ENCODE measurements around the gene LRBA.
A peak's percentile ranks its signal among the peaks of the same experiment; 100 is the strongest.
"Not testable (repeated sequence)": the region's sequence is repeated elsewhere in the genome, so short reads cannot be mapped to it uniquely, and the experiment has no call there.

Gene LRBA

DNA sequence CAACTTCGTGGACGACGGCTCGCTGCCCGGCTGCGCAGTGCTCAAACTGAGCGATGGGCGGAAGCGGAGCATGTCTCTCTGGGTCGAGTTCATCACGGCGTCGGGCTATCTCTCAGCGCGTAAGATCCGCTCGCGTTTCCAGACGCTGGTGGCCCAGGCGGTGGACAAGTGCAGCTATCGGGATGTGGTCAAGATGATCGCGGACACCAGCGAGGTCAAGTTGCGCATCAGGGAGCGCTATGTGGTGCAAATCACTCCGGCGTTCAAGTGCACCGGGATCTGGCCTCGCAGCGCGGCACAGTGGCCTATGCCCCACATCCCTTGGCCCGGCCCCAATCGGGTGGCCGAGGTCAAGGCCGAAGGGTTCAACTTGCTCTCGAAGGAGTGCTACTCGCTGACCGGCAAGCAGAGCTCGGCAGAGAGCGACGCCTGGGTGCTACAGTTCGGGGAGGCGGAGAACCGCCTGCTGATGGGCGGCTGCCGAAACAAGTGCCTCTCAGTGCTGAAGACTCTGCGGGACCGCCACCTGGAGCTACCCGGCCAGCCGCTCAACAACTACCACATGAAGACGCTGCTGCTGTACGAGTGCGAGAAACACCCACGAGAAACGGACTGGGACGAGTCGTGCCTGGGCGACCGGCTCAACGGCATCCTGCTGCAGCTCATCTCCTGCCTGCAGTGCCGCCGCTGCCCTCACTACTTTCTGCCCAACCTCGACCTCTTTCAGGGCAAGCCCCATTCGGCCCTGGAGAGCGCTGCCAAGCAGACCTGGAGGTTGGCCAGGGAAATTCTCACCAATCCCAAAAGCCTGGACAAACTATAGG is 431.6 kb downstream of the LRBA start:
- no peak for DNase-seq

- no peak for DNase-seq
Observed at GRCh38 chr4:150582873-150583286, 432.2 kb downstream of the LRBA start.

- DNase-seq: no peak
Observed at GRCh38 chr4:150582146-150582872, 432.8 kb downstream of the LRBA start, which contains the start of gene MAB21L2. Gene MAB21L2 (plus strand): TSS chr4:150582151. CDS start chr4:150583030, 879 bp downstream.

DNA sequence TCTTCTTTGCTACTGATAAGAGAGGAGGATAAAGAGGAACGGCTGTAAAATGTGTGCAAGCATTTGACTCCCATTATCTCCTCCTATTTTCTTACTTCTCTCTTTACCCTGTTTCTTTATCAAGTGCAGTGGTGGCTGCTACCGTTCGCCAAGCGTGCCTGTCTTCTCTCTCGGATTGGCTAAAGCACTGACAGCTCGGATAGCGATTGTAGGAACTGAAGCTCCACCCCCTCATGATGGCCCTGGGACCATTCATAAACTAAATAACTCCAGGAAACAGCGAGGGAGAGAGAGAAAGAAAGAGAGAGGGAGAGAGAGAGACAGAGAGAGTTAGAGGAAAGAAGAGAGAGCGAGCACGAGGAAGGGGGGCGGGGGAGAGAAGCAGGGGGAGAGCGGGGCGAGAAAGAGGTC is 433.4 kb downstream of the LRBA start:
- no peak for DNase-seq

GRCh38 chr4:150581056-150581605 is 434.0 kb downstream of the LRBA start:
- DNase-seq: no peak

- no peak for DNase-seq
Observed at GRCh38 chr4:150580306-150580705, 434.8 kb downstream of the LRBA start.

DNA sequence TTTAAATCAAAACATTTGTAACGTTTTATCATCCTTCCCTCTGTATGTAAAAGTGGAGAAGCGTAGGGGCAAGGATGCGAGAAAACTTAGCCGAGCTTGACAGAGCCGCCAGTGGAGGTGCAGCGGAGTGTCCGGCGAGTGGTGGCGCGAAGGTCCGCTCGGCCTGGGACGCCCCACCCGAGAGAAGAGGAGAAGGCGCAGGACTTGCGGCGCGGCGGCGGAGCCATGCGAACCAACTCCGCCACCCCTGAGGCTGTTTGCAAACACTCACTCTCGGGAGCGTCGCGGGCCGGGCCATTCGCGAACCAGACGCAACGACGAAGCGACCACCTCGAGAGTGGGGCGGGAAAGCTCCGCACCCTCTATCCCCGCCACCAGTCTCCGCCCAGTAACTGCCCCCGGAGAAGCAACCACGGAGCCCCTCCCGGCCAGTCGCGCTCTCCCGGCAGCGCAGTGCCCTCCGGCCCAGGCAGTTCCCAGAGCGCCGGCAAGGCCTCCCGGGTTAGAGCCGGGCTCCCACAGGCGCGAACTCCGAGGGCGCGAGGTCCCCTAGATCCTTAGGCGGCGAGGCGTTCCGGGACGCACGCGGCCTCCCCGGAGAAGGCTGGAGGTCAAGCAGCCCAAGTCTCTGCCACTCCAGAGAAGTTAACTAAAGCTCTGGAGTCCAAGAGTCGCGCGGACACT is 435.4 kb downstream of the LRBA start:
- DNase-seq: no peak

DNA sequence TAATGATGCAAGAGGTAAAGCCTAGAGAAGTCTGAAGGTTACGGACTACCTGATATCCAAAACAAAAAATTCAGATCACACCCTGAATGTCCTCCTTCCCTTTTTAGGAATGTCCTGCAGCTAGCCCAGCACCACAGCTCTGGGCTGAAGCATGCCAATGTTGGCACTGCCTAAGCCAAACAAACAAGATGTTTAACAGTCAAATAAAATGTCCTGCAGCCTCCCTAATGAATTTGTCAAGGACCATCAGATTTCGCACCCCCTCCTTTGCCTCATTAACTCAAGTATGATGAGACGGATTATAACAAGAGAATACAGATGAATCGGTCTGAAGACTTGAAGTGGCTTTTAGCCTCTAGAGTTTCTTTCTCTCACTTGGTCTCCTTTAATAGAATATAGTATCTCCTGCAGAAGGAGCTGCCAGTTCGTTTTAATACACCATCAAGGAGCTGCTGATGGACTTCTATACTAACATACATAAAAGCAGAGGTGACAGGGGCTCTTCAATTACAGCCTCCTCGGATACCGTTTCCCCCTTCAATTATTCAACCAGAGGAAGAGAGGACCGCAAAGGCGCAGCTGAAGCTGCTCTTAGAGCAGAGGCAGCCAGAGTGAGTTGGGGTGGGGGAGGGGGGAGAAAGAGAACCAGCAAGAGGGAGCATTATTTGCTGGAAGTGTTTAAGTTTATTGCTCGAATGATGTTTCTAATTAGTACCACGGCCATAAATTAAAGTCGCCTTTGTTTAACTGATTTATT is 436.2 kb downstream of the LRBA start:
- no peak for DNase-seq

DNA sequence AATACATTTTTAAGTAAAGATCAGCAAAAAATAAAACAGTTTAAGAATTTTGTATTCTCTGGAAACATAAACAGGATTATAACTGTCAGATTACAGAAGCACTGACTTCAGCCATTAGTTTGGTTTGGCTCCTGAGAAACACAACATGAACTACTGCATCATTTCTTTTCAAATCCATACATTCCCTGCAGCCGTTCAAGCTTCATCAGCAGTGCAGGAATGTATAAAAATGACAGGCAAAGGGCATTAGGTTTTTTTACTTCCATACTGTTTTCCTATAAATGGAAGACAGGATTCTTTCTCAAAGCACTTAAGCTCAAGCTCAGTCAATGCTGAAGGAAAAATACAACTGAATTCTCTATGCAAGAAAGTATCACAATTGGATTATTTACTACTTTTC is 437.3 kb downstream of the LRBA start:
- no peak for DNase-seq

DNA sequence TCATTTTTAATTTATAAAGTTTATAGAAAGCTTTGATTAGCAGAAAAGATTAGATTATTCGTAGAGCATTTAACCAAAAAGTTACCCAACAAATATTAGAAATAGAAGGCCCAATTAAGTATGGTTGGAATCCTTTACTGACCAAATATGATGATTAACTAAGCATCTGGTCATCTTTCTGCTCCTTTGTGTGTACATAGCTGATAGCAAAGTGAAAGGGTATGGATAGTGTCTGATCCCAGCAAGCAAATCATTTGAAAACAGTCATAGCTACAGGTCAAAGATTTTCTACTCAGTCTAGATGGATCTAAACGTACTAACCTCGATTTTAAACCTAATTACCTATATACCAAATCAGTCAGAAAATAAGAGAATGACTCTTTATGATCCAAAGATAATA is 440.4 kb downstream of the LRBA start:
- DNase-seq: no peak

GRCh38 chr4:150573534-150573933 is 441.6 kb downstream of the LRBA start:
- no peak for DNase-seq

GRCh38 chr4:150572704-150573504 is 442.2 kb downstream of the LRBA start:
- DNase-seq: peak; percentile 51 to 77

GRCh38 chr4:150570862-150571261 is 444.2 kb downstream of the LRBA start:
- no peak for DNase-seq

DNA sequence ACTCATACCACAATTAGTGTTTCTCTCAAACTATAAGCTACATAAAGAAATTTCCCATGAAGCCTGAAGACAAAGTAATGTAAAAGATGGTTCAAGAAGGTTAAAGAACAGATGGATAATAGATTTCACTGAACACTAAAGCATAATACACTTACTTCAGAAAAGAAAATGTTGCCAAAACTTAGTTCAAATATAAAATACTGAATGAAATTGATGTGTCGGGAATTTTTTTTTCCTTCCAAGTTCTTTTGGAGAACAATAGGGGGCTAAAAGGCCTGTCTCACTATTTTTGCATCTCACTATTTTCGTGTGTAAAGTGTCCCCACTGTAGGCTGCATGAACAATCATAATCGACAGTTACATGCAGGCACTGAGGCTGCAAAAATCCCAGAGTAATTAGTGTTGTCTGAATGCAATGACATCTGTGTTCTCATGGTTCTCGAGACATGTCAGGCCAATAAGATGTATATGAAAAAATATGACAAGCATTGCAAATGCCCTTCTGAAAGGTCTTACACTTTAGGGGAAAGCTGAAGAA is 445.0 kb downstream of the LRBA start:
- no peak for DNase-seq

DNA sequence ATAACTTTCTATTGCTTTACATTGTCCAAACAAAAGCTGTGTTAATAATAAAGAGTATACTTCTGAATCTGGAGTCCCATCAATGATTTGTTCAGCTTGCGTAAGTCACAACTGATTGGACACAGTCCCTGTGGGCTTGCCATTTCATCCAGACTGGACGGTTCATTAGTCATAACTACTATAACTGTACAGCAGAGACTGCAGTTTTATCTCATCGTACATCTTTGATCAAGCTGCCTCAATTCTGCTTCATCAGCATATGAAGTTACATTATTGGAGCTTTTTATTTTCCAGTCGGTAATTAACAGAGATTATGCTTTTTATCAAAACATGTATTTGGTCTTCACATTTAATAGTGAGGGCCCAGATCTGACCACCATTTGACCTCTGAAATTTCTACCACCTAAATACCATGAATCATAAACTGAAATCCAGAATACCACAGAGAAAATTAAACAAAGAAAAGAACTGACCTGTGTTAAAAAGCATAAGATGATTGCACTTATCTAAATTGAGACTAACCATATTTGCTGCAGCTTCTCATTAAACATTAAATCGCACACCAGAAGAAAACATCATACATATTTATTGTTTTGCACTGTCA is 445.6 kb downstream of the LRBA start:
- DNase-seq: no peak

- no peak for DNase-seq
Observed at GRCh38 chr4:150567070-150567469, 448.0 kb downstream of the LRBA start.

GRCh38 chr4:150564967-150565366 is 450.1 kb downstream of the LRBA start:
- not testable (repeated sequence) for DNase-seq

GRCh38 chr4:150562751-150563150 is 452.3 kb downstream of the LRBA start:
- no peak for DNase-seq

DNA sequence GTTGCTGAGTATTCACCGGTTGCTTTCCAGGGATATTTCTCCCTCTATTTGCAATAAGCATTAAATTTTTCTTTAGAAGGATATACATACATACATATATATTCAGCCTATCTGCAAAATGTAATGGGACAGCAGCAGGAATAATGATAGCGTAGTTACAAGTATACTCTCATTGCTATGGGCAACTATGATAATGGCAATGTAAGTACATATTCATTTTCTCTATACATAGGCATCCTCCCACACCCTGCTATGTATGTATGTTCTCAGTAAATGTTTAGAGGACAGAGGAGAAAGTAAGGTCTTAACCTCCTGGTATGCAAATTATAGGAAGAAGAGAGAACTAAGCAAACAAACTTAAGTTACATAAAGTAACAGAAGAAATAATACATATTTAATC is 452.8 kb downstream of the LRBA start:
- DNase-seq: no peak

DNA sequence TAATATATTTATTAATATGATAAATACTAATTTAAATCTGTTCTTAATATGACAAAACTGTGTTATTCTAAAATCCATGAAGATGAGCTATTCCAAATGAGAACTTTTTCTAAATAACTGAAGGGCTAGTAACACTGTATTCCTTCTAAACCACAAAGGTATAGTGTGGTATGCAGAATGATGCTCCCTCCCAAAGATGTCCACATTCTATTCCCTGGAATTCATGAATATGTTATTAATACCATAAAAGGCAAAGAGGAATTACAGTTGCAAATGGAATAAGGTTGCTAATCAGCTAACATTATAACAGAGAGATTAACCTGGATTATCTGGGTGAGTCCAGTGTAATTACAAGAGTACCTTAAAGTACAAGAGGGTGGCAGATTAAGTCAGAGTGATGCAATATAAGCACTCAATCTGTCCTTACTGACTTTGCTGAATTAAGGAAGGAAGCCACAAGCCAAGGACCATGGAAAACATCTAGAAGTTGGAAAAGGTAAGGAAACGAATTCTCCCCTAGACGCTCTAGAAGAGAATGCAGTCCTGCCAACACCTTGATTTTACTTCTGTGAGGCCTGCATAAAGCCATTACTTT is 453.8 kb downstream of the LRBA start:
- DNase-seq: no peak

Data from NCI-H526 (cell line).